ENCODE data around the gene ZDHHC8. TPM values are rescaled to one million over a fixed set of nuclear protein-coding genes. Genes with fewer than 3 reads are reported as not detected.
A peak's percentile ranks its signal among the peaks of the same experiment; 100 is the strongest.

Gene ZDHHC8
- total RNA-seq, 2 experiments from 2014 or later = 46.3 to 46.5 TPM

DNA sequence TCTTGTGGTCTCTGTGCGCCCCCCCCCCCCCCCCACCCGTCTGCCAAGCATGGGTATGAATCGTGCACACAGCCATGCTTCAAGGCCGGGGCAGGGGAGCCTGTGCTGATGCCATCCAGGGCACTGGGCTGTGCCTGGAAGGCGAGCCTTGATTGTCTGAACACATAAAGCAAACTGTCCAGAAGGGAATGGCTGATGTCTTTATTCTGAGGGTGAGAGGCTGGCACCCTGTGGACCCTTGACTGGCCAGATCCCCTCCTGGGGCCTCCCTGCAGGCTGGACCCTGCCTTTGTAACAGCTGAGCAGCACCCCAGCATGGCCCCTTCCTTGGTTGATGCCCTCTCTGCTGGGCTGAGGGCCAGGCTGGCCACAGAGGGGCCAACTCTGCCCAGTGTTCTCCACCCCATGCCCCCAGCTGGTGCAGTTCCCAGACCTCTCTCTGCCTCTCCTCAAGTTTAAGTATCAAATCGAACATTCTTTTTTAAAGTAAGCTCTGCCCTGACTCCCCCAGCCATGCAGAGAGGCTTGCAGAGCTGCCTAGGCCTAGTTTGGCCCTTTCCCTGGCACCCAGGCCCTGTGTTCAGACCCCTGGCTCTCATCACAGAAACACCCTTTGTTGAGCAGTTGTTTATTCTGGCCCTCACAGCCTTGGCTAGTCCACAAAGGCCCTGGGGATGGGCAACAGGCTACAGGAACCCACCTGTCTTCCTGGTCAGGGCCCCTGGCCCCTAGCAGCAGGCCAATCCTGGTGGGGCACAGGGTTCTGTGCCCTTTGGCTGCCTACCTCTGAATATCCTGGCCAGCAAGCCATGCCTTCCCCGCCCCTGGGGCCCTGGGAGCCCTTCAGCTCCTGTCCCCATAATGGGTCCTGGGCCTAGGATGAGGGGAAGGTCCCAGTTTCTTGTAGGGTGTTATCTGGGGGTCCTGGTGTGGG, 19.6 kb upstream of the ZDHHC8 start:
- H3K9me3 Mint-ChIP-seq = no peaks in the 10 kb centered on the region
- ChIA-PET POLR2A (no interaction called here), CTCF (interaction anchor here (0.6 to 1.7 kb wide), 8 partner anchors 10 to 476 kb away, joined by 3 to 14 read pairs (median 3); no protein-coding TSS in a partner anchor)
- DNase-seq = no peak
- H3K36me3 Mint-ChIP-seq = peaks cover 22% of the 10 kb centered on the region
- peaks cover 19% of the 10 kb centered on the region for H3K4me1 Mint-ChIP-seq (ENCODE audit: low read depth)
- intact Hi-C loops (cut with micrococcal nuclease) = no loop called here
- H3K27me3 Mint-ChIP-seq = no peaks in the 10 kb centered on the region
- no peak overlapping the region for H3K4me3 Mint-ChIP-seq
- peak overlapping the region; percentile 81 for H3K27ac Mint-ChIP-seq

DNA sequence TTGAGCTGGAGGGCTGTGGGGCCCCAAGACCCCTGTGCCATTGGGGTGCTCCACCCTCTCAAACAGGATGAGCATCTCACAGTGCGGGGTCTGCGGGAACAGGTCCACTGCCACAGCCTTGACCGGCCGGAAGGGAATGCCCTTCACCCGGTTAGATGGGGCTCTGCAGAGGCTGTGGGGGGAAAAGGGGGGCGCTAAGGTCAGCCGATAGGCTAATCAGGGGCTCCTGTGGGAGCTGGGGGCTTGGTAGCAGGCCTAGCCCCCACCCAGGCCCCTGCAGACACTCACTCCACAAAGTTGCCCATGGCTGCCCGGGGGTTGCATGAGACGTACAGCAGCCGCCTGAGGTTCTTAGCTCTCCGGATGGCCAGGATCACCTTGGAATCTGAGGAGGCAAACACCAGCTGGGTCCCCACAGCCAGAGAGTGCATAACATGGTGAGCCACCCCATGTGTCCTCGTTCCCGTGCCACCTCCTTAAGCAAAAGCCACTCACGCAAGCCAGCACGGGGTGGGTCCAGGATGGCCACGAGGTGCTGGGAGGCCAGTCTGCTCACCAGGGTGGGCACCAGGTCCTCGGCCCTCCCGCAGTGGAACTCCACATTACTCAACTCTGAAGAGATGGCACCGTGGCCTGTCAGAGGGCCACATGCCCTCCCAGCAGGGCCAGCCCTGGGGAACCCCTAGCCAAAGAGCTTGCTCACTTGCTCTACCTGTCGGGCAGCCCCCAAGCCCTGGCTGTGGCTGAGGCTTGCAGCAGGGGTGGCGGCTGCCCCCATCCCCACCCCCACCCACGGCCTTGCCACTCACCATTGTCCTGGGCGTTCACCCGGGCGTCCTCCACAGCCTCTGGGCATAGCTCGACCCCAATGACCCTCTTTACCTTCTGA, 18.7 kb upstream of the ZDHHC8 start:
- POLR2A ChIA-PET = no interaction called here
- intact Hi-C loops (cut with micrococcal nuclease) = no loop called here
- CTCF ChIA-PET = interaction anchor here (0.6 to 1.2 kb wide), 3 partner anchors 11 to 148 kb away, joined by 3 to 4 read pairs (median 3); no protein-coding TSS in a partner anchor
- H3K27me3 Mint-ChIP-seq = no peaks in the 10 kb centered on the region
- peaks cover 19% of the 10 kb centered on the region for H3K4me1 Mint-ChIP-seq (ENCODE audit: low read depth)
- no peak overlapping the region for H3K4me3 Mint-ChIP-seq
- no peak for DNase-seq
- H3K27ac Mint-ChIP-seq = peak overlapping the region; percentile 81
- H3K9me3 Mint-ChIP-seq = no peaks in the 10 kb centered on the region
- H3K36me3 Mint-ChIP-seq = peaks cover 23% of the 10 kb centered on the region

GRCh38 chr22:20113551-20114310, 17.9 kb upstream of the ZDHHC8 start:
- POLR2A ChIA-PET = no interaction called here
- CTCF ChIA-PET = no interaction called here
- intact Hi-C loops (cut with micrococcal nuclease) = no loop called here
- H3K9me3 Mint-ChIP-seq = no peaks in the 10 kb centered on the region
- peaks cover 27% of the 10 kb centered on the region for H3K36me3 Mint-ChIP-seq
- H3K4me3 Mint-ChIP-seq = no peak overlapping the region
- peaks cover 22% of the 10 kb centered on the region for H3K4me1 Mint-ChIP-seq (ENCODE audit: low read depth)
- DNase-seq = no peak
- no peaks in the 10 kb centered on the region for H3K27me3 Mint-ChIP-seq
- peak overlapping the region; percentile 45 for H3K27ac Mint-ChIP-seq

DNA sequence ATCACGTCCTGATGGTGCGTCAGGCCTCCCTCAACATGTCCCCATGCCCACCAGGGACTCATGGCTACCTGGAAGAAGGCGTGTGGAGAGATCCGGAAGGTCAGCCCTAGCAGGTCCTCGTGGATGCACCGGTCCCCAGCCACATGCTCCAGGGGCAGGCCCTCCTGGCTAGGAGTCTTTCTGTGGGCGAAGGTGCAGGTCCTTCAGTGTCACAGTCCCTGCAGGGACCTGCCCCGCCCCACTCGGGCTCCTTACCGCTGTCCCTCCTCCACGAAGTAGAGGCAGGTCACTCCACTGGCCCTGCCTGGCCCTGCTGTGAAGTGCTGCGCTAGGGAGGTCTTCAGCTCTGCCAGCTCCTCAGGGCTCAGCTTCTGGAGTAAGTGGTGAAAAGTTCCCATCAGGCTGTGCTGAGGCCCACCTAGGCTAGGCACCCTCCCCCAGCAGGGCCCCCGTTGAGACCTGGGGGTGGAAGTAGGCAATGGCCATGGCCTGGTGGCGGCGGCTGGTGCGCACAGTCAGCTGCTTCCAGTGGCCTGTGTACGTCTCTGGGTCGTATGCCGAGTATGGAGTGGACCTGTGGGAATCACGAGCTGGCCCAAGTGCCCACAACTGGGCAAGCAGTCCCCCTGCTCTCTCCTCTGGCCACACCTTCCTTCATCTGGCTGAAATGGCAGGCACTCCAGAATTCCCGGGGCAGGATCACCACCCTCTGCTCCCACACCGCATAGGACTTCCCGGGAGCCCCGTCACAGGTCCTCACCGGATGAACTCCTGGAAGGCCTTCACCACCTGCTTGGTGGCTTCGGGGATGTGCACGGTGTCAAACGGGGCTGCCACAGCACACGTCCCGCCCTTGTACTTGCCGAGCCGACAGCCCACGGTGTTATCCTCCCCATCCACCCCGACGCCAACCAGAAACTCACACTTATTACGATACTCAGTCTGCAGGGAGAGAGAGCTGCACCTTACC, 16.8 kb upstream of the ZDHHC8 start:
- H3K27me3 Mint-ChIP-seq = no peaks in the 10 kb centered on the region
- ChIA-PET CTCF (no interaction called here), POLR2A (interaction anchor here (1.4 to 1.5 kb wide), 2 partner anchors 14 kb away, joined by 3 to 7 read pairs; no protein-coding TSS in a partner anchor)
- H3K9me3 Mint-ChIP-seq = no peaks in the 10 kb centered on the region
- peaks cover 35% of the 10 kb centered on the region for H3K36me3 Mint-ChIP-seq
- peaks cover 32% of the 10 kb centered on the region for H3K4me1 Mint-ChIP-seq (ENCODE audit: low read depth)
- no peak for DNase-seq
- peak overlapping the region; percentile 52 for H3K4me3 Mint-ChIP-seq
- H3K27ac Mint-ChIP-seq = peak overlapping the region; percentile 72
- intact Hi-C loops (cut with micrococcal nuclease) = no loop called here

DNA sequence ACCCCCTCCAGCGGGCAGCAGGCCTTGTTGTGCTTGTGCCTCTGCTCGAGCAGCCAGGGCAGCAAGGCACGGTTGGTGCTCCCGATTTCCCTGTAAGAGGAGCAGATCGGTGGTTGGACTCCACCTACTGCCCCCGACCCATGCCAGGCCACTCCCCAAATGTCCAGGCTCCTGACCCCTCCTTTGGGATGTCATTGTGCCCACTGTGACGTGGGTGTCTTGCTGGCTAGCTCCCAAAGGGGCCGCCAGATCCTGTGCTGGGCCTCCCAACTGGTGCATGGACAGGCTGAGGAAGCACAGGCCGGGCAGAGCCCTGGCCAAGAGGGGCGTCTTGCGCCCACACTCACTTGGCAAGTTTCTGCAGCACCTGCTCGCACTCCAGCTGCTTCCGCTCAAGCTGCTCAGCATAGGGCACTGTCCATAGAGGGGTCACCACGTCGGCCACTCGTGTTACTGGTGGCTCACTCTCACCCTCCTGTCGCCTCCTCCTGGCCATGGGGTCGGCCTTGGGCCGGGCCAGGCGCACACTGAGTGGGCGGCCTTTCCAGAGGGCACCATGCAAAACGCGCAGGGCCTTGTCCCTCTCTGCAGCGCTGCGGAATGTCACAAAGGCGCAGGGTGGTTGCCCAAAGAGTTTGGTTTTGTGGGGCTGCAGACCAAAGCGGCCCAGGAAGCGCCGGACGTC, 15.8 kb upstream of the ZDHHC8 start, which contains the start of gene RANBP1:
Gene RANBP1, plus strand, starts transcription at position 414 of the 685 bp plus-strand sequence. Its CDS starts 81 bp downstream, at position 495.
- Mint-ChIP-seq H3K4me1 (ENCODE audit: low read depth) (peaks cover 41% of the 10 kb centered on the region), H3K36me3 (peaks cover 43% of the 10 kb centered on the region), H3K27me3 (no peaks in the 10 kb centered on the region), H3K9me3 (no peaks in the 10 kb centered on the region), H3K27ac (peak within 1 kb of the TSS; percentile 92), H3K4me3 (peak within 1 kb of the TSS; percentile 88)
- ChIA-PET CTCF (no interaction called here), POLR2A (interaction anchor here (1.4 to 1.5 kb wide), 2 partner anchors 13 to 15 kb away, joined by 3 to 7 read pairs; no protein-coding TSS in a partner anchor)
- DNase-seq = no peak
- intact Hi-C loops (cut with micrococcal nuclease) = loop anchor here (2.0 kb wide), 1 partner anchor 95 kb away; the partner anchor contains the start of gene TANGO2

DNA sequence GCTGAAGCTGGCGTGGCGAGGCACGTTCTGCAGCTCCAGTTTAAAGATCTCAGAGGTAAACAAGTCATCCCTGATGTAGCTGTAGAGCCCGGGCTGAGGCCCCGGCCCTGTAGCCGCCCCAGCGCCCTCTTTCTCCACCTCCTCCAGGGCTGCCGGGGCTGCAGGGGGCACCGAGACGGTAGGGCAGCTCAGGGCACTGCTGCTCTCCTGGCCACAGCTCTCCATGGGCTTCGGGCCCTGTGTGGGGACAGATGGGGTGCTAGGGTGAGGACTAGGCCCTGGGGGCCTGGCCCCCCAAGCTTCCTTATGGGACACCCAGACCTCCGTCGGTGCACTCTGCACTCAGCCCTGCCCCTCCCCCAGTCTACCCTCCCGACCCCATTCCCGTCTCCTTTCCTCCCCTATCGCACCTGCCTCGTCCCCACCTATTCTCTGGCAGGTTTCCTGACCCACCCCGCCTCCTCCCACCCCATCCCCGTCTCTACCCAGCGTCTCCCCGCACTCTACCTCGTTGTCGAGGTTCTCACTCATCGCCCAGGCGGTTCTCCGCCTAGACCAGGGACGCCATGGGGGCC, 15.1 kb upstream of the ZDHHC8 start:
- ChIA-PET POLR2A (interaction anchor here (0.7 to 2.5 kb wide), 5 partner anchors 13 to 97 kb away, joined by 3 to 17 read pairs (median 3); no protein-coding TSS in a partner anchor), CTCF (interaction anchor here (1.0 to 1.3 kb wide), 2 partner anchors 13 to 20 kb away, joined by 3 to 6 read pairs; no protein-coding TSS in a partner anchor)
- DNase-seq = no peak
- H3K9me3 Mint-ChIP-seq = no peaks in the 10 kb centered on the region
- H3K36me3 Mint-ChIP-seq = peaks cover 44% of the 10 kb centered on the region
- intact Hi-C loops (cut with micrococcal nuclease) = loop anchor here (2.0 kb wide), 1 partner anchor 96 kb away; the partner anchor contains the start of gene TANGO2
- peak overlapping the region; percentile 88 for H3K4me3 Mint-ChIP-seq
- H3K27me3 Mint-ChIP-seq = no peaks in the 10 kb centered on the region
- H3K4me1 Mint-ChIP-seq (ENCODE audit: low read depth) = peaks cover 38% of the 10 kb centered on the region
- peak overlapping the region; percentile 92 for H3K27ac Mint-ChIP-seq

- H3K36me3 Mint-ChIP-seq = peaks cover 50% of the 10 kb centered on the region
- POLR2A ChIA-PET = interaction anchor here (0.7 to 2.5 kb wide), 5 partner anchors 8 to 97 kb away, joined by 3 to 17 read pairs (median 3); no protein-coding TSS in a partner anchor
- peak; percentile 98 for DNase-seq
- CTCF ChIA-PET = interaction anchor here (1.0 to 1.3 kb wide), 3 partner anchors 12 to 147 kb away, joined by 3 to 6 read pairs (median 4); no protein-coding TSS in a partner anchor
- peak within 1 kb of the TSS; percentile 92 for H3K27ac Mint-ChIP-seq
- no peaks in the 10 kb centered on the region for H3K9me3 Mint-ChIP-seq
- peak within 1 kb of the TSS; percentile 92 for H3K4me3 Mint-ChIP-seq
- intact Hi-C loops (cut with micrococcal nuclease) = loop anchor here (1.0 to 2.0 kb wide), 5 partner anchors 14 to 262 kb away; partner anchors contain the start of genes TANGO2 and ZDHHC8
- H3K27me3 Mint-ChIP-seq = no peaks in the 10 kb centered on the region
- H3K4me1 Mint-ChIP-seq (ENCODE audit: low read depth) = peaks cover 39% of the 10 kb centered on the region
Measured at GRCh38 chr22:20116951-20117632, 14.5 kb upstream of the ZDHHC8 start, which contains the start of gene TRMT2A. Gene TRMT2A (minus strand): TSS chr22:20117226. CDS start chr22:20116906, 320 bp downstream.

DNA sequence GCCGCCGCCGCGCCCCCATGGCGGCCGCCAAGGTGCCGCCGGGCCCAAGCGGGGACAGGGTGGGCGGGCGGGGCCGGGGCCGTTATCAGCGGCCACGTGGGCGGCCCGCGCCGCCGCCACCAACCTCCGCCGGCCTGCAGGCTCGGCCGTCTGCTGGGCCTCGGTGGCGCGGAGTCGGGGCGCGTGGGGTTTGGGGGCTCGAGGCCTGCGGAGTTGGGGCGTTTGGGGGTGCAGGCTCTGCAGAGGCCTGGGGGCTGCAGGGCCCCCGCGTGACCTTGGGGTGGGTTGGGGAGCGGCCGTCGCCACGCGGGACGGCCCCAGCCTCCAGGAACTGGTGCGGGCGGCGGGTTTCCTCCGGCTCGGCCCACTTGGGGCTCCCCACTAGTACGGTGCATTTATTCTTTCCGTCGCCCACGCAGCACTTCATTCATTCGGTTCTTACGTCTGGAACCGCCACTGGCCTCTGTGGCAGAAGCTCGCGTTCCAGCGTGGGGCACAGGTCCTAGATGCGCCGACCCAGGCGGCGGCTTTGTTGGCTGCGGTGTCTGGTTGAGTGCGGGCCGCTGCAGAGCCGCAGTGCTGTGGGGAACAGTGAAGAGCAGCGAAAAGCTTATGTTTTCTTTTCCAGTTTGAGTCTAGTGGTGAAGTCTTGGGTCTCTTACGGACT, 13.8 kb upstream of the ZDHHC8 start:
- no peaks in the 10 kb centered on the region for H3K9me3 Mint-ChIP-seq
- peaks cover 40% of the 10 kb centered on the region for H3K4me1 Mint-ChIP-seq (ENCODE audit: low read depth)
- H3K4me3 Mint-ChIP-seq = peak overlapping the region; percentile 92
- peak overlapping the region; percentile 91 for H3K27ac Mint-ChIP-seq
- no peaks in the 10 kb centered on the region for H3K27me3 Mint-ChIP-seq
- H3K36me3 Mint-ChIP-seq = peaks cover 53% of the 10 kb centered on the region
- POLR2A ChIA-PET = interaction anchor here (0.7 to 2.5 kb wide), 4 partner anchors 9 to 96 kb away, joined by 3 to 17 read pairs (median 4); no protein-coding TSS in a partner anchor
- CTCF ChIA-PET = interaction anchor here (0.8 to 1.3 kb wide), 4 partner anchors 11 to 147 kb away, joined by 3 to 6 read pairs (median 4); no protein-coding TSS in a partner anchor
- intact Hi-C loops (cut with micrococcal nuclease) = loop anchor here (1.0 to 2.0 kb wide), 5 partner anchors 14 to 262 kb away; partner anchors contain the start of genes TANGO2 and ZDHHC8
- peak; percentile 88 for DNase-seq

All from activated CD4-positive, alpha-beta memory T cell treated with anti-CD3 and anti-CD28 coated beads for 36 hours (primary cell).